ENCODE results near the gene DACT1.

Gene DACT1

DNA sequence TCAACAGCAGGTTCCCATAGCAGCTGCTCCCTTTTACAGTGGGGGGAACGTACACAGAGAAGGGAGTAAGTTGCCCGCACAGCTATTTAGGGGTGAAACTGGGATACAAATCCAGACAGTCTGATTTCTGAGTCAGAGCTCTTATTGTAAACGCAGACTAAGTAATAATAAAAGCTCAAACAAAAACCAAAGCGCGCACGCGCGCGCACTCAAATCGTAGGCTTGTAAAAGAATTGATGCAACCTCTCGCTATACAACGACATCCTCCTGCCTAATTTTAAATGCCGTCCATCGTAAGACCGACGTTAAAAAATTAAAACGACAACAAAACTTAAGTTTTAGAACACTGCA, 747 bp upstream of the DACT1 start:
- DNase-seq: peak; percentile 29 to 51

DNA sequence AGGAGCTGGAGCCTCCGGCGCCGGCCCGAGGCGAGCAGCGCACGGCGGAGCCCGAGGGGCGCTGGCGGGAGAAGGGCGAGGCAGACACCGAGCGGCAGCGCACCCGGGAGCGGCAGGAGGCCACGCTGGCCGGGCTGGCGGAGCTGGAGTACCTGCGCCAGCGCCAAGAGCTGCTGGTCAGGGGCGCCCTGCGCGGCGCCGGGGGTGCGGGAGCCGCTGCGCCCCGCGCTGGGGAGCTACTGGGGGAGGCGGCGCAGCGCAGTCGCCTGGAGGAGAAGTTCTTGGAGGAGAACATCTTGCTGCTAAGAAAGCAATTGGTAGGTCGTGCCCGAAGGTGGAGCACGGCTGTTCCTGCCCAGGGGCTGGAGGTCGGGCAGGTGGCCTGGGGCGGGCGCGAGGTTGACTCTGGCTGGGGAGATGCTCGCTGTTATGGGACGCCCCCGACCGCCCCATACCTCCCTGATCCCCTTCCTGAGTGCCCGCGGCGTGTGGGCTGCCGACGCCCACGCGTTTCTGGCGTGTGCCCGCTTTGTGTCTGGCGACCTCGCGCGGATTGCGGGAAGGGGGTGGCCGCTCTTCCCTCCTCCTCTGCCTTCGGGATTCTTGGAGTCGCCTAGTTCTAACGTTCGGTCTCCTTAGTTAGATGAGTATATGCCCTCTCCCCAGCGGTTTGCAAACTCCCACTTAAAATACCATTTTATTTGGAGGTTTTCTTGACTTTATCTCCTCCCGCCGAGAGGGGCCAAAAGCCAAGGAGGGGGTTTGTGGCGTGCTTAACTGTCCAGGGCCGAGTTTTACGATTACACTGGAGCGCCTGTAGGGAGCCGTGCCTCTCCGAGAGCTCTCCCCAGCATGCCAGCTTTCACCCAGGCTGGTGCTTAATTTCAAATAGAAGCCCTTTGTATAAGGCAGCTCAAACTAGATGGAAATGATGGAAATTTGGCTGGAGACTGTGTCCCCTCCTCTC, 752 bp downstream of the DACT1 start:
- DNase-seq: peak; percentile 21 to 27

DNA sequence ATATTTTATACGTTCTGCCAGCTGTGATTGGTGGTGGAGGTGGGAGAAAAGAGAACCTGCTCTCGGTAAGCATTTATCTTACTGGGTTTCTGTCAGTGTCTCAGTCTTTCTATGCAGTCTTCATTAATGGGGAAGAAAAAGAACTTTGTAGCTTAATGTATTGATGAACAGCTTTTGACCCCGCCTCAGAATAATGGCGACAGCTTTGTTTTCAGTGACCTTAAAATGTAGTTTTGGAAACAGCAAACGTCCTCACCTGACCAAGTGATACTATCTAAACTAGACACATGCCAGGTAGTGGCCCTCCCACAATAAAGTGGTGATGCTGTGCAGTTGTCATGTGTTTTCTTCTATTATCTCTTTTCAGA, 1.4 kb downstream of the DACT1 start:
- DNase-seq: no peak

DNA sequence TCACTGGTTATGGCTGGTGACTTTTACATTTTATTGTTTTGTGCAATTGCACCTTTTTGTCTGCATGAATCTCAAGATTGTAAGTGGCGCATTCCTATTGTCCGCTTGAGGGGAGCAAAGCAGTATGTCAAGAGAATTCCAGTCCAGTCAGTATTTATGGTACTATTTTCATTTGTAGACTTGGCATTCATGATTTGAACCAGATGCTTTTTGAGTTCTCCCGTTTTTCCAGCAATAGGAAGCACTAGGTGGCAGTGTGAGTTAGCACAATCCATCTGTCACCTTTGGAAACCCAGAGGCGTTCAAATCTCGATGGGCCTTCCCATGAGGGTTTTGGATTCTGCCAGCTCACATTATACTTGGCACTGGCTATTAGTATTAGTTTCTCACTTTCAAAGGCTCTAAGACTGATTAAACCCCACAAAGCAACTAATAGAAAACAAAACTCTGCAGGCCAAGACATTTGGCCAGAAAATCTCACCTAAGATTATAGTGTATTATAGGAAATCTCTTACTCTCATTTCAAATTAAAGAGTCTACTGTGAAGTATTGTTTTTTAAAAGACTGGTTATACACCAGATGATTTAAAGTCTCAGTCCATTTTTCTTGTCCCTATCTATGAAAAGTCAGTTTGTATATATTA, 2.2 kb downstream of the DACT1 start:
- DNase-seq: no peak

DNA sequence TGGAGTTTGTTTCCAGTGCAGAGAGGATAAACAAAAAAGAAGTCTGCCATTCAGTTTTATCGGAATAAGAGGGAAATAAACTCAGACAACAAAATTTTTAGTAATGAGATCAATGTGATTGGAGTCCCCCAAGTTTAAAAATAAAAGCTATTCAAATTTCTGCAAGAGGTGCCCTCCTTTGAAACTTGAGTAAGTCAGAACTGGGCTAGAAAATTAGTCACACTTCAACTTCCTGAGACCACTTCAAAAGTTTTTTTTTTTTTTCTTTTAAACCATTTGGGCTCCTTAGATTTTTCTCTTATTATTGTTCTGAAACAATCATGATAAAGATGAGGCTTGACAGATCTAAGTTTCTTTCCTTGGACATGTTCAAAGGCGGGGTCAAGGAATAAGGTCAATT, 3.2 kb downstream of the DACT1 start:
- no peak for DNase-seq

DNA sequence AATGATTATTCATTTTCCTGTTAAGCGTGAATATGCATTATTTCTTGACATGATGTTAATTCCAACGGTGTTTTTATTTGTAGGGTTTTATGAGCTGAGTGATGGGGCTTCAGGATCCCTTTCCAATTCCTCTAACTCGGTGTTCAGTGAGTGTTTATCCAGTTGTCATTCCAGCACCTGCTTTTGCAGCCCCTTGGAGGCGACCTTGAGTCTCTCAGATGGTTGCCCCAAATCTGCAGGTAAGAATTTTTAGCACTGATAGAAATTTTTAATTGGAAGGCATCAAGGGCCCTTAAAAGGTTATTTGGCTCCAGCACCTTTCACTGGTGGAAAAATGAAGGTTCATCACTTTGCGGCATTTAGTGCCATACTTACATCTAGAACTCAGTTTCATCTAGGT, 3.7 kb downstream of the DACT1 start:
- DNase-seq: no peak

DNA sequence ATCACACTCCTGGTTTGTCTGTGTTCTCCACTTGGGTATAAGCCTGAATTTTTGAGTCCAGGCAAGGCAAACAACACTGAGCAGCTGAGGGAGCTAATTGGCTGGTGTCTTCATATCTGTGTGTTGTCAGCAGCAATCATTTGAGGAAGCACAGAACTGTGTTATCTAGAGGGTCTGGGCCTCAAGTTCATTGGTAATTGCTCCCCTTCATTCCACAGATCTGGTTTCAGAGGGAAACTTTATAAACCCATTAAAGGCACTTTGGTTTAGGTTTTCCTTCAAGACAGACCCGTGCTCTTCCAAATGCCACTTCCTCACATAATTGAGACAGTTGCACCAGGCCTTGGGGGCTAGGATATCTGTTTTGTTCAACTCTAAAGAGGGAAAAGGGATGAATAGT, 5.6 kb downstream of the DACT1 start:
- no peak for DNase-seq

DNA sequence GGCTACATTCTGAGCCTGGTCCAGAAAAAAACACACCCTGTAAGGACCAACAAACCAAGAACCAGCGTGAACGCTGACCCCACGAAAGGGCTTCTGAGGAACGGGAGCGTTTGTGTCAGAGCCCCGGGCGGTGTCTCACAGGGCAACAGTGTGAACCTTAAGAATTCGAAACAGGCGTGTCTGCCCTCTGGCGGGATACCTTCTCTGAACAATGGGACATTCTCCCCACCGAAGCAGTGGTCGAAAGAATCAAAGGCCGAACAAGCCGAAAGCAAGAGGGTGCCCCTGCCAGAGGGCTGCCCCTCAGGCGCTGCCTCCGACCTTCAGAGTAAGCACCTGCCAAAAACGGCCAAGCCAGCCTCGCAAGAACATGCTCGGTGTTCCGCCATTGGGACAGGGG, 7.9 kb downstream of the DACT1 start:
- no peak for DNase-seq

DNA sequence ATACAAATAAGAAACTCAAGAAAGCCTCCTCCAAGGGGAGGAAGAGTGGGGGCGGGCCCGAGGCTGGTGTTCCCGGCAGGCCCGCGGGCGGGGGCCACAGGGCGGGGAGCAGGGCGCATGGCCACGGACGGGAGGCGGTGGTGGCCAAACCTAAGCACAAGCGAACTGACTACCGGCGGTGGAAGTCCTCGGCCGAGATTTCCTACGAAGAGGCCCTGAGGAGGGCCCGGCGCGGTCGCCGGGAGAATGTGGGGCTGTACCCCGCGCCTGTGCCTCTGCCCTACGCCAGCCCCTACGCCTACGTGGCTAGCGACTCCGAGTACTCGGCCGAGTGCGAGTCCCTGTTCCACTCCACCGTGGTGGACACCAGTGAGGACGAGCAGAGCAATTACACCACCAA, 8.7 kb downstream of the DACT1 start:
- no peak for DNase-seq

DNA sequence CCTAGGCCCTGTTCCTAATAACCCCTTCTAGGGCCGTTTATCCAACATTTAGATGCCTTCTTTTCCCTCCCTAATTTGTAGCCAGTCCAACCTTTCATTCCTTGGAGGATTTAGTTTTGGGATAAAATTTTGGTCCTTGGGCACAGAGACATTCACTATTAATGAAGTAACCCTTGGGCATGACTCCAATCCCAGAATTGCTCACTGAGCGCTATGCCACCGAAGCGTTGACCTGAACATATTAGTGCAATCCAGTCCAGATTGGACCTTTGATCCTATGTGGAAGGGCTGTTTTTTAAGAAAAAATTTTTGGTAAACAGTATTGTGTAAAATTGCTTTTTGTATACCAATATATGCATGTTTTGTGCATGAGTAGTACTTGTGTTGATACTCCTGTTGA, 10.0 kb downstream of the DACT1 start:
- DNase-seq: no peak

DNA sequence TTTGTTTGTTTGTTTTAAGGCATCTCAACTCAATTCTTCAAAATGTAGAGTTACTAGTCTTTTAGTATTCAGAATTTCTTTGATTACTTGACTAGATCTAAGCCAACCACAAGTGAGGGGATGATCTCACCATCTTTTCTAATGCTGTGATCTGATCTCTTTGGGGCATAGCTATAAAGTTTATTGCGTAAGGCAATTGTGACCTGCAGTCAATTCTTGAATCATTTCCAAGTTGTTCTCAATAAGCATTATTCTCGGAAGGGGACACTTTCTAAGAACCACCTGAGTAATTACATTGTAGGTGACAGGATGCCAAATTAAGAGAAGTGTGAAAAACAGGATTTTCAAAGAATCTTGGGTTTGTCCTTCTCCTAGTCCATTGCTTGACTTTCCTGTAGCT, 13.1 kb downstream of the DACT1 start:
- DNase-seq: no peak

DNA sequence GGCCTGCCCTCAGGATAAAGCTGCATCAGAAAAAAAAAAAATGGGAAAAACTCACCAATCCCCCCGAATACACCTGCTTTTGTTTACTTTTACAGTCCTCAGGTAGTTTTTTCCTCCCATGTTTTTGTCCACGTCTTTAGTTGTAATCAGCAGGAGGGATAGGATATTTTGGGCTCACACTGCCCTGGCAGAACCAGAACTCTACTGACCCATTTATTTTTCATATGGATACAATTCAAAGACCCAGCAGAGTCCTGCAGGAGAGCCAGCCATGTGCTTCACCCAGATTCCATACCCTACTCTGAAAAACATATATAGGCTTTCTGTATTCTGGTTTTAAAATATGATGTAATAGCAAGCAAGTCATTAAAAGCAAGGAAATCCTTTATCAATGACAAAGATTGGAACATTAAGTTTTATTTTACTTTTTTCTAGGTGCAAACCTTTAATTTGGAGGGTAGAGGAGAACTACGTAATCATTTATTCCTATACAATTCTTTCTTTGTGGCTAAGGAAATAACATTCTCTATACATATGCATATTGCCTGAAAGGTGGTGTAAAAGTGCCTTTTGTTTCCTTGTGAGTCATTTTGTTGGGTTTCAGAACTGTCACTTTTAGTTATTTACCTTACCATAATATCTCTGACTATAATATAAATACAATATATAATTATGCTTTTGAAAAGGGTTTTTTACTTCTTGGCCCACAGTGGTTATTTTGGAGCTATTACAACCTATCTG, 19.1 kb downstream of the DACT1 start:
- DNase-seq: no peak

DNA sequence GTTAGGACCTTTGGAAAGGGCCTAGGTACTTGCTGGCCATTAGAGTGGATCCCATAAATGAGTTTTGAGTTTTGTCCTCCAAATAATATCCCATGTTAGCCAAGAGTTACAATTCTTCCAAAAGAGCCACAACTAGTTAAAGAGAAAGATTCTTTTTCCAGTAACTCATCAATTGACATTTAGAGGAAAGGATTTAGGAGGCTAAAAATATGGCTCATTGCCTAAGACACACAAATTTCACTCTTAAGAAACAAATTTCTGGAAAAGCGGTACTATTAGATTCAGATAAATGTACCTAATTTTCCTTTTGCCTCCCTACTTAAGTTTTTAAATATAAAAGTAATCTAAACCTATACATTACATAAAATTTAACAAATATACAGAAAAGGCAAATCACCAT, 21.3 kb downstream of the DACT1 start:
- no peak for DNase-seq

DNA sequence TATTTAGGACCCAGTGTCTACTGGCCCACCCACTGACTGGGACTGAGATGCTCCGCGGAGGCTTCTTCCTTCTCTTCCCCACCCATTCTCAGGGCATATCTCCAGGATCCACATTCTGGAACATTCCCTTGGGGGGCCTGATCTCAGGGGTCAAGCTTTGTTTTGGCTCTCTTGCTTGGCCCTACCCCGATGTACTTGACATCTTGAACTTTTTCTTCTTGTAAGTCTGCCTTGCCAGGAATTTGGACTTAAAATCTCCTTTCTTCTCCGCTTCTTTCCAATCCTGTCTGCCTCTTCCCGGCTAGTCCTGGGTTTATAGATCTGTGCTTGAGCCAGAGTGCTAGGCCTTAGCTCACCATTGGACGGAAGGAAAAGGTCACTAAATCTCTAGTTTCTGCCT, 22.1 kb downstream of the DACT1 start:
- no peak for DNase-seq

DNA sequence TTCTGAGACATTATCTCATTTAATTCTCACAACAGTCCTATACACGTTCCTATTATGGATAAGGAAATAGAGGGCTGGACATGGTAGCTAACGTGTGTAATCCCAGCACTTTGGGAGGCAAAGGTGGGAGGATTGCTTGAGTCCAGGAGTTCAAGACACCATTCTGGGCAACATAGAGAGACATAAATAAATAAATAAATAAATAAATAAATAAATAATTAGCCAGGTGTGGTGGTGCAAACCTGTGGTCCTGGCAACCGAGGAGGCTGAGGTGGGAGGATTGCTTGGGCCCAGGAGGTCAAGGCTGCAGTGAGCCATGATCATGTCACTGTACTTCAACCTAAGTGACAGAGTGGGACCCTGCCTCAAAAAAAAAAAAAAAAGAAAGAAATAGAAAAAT, 22.6 kb downstream of the DACT1 start:
- no peak for DNase-seq

DNA sequence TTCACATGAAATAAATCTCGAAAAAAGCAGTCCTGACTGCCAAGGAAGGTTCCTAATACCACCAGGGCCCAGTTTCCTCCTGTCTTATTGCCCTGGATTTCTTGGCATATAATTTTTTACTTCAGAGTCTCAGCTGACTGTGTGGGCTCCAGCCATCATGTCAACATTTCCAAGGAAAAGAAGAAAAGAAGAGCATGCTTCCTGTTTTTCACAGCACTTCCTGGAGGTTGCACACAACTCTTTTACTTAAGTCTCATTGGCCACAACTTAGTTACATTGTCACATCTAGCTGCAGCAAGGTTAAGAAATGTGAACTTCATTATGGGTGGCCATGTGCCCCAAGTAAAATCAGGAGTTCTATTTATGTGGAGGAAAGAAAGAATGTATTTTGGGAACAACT, 24.3 kb downstream of the DACT1 start:
- no peak for DNase-seq

DNA sequence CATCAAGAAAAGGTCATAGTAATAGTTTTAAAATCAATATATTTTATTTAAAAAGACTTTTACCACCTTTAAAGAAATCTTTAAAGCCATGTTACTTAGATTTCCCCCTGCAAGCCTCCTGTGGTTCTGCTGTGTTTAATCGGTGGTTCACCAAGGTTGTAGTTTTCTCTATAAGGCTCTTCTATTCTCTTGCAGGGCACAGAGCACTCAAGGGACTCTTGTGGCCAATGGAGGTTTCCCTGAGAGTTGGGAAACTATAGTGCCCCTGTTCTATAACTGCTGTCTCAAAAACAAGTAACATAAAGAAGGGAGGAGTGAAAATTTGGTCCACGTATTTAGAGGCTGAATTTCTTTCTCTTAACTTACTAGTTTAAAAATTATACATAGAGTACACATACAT, 25.0 kb downstream of the DACT1 start:
- no peak for DNase-seq

DNA sequence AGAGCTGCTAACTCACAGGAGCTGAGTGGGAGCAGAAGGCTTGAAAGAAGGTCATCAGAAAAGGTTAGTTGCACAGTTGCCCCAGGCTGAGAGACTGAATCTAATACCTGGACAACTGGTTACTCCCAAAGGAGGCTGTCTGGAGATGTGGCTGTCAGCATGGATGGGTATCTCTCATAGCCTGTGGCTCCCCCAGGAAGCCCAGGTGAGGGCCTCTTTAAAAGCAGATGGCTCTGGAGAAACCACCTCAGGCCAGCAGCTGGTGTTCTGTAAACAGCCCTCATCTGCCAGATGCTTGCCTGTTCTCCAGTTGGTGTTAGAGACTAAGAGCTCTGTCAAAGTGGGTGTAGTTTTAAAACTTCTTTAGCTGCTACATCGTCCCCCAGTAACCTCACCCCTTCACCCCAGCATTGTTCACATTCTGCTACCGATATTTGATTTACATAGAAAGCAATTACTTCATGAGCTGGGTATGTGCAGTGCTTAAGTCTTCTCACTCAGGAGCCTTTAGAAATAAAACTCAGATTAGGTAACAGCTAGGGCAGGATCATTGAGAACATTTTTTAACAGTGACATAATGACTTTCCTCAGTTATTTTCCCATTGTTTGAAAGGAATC, 25.8 kb downstream of the DACT1 start:
- DNase-seq: no peak

DNA sequence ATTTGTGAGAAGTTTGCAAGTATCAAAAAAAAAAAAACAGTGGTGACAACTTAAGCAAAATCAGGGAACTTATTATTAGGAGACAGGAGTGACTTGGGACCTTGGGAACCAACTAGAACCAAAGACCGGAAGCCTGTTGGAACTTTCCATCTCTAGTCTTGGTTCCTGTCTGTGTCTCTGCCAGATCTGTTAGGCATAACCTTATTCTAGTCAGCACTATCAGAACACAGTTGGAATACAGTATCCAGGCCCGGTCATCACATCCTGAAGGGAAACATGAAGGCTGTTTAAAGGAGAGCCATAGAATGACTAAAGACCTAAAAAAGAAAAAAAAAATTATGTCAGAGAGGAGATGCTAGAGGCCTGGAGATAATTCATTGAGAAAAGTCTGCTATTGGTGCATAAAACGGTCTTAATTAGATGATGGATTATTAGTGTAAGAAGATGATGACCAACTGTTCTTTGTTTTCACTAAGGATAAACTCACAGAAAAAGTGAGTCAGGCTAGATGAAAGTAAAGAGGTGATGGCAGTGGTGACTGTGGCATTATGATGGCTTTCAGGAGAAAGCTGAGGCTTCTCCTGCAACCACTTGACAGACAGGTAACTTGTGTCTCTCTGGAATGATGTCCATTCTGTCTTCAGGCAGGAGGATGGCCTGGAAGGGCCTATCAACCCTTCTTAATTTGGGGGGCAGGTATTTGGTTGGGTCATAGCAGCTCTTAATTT, 28.2 kb downstream of the DACT1 start:
- DNase-seq: no peak

DNA sequence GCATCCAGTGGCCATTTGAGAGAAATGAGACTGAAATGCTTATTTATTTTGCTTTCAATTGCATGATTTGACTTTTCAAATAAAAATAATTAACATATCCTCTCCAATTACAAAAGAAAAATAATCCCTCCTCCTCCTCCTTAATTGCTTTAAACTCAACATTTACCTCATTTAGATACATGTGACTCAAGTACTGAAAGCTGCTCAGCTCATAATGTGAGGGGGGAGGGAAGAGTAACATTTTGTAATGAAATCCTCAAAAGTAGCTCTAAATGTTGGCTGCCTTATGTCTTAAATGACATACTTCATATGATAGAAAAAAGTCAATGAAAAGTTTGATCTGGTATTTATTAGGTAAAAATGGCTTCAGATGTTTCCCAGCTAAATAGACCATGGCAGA, 29.0 kb downstream of the DACT1 start:
- no peak for DNase-seq

DNA sequence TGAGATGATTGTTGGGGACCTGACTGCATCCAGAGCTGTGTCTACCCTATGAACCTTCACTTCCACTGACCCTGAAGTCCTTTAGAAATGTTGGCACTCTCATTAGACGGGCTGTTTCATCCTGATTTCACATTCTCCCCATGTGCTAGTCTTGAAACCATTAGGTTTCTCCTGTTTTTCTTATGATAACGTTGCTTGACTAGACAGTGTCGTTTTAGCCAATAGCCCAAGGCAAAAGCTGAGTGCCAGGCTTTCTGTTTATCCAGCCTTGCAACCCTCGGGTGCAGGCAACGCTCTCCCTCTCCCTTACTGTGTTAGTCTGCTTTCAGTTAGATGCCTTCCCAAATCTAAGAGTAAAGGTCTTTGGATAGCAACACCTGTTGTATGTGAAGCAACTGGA, 30.1 kb downstream of the DACT1 start:
- DNase-seq: no peak

DNA sequence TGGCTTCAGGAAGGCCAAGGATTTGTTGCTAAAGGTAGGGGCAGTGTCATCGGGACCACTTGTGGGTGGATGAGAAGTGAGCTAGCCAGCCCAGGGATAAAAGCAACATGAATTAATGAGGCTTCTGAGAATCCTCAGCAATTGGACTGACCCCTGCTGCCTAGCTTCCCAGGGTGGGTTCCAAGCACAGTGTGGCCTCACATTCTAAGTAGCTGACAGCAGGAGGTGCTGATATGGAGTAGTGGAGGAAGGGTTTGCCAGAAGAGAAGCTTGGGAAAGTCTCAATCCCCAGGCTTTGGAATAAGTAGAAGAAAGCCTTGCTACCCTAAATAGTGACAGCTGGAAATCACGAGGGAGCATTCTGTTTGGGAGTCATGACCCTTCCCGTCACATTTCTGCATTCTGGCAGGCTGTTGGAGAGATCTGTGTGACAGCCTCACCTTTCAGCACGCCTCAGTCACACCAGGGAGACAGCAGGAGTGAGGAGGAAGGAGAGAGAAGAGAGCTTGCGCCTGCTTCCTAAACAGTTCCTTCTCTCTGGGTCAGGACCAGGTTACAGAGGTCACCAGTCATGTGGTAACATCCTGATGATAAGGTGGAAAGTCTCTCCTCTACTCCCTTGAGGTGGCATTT, 31.2 kb downstream of the DACT1 start:
- DNase-seq: no peak
